Measurements from ENCODE around the gene PDCD1LG2.

GRCh38 chr9:5568868-5569267 is 58.5 kb downstream of the PDCD1LG2 start:
- TF ChIP-seq CTCF (IDR thresholded peaks at IDR 0.05; ENCODE audit: low read depth, low read length, missing input control) = no peak
- no peak for TF ChIP-seq SP1 (IDR thresholded peaks at IDR 0.05)
- TF ChIP-seq TAF1 (conservative IDR thresholded peaks at IDR 0.05) = no peak
- no peak for TF ChIP-seq GABPA (IDR thresholded peaks at IDR 0.05 in 1 of 2, conservative IDR thresholded peaks at IDR 0.05 in 1 of 2)
- TF ChIP-seq ZBTB33 (IDR thresholded peaks at IDR 0.05) = no peak
- no peak for TF ChIP-seq RAD21 (IDR thresholded peaks at IDR 0.05)
- no peak for TF ChIP-seq JUND (IDR thresholded peaks at IDR 0.05)
- TF ChIP-seq YY1 (IDR thresholded peaks at IDR 0.05) = no peak
